NCI-H2227 (cell line): ENCODE results near the gene SRPK2.
"Not testable (repeated sequence)": the region's sequence is repeated elsewhere in the genome, so short reads cannot be mapped to it uniquely, and the experiment has no call there.

ENCODE experiments used
- DNase-seq: peaks from one replicate; lab custom pipeline; 2025; ENCODE audit not compliant: unreplicated experiment; lab: John Stamatoyannopoulos, UW

Gene SRPK2

DNA sequence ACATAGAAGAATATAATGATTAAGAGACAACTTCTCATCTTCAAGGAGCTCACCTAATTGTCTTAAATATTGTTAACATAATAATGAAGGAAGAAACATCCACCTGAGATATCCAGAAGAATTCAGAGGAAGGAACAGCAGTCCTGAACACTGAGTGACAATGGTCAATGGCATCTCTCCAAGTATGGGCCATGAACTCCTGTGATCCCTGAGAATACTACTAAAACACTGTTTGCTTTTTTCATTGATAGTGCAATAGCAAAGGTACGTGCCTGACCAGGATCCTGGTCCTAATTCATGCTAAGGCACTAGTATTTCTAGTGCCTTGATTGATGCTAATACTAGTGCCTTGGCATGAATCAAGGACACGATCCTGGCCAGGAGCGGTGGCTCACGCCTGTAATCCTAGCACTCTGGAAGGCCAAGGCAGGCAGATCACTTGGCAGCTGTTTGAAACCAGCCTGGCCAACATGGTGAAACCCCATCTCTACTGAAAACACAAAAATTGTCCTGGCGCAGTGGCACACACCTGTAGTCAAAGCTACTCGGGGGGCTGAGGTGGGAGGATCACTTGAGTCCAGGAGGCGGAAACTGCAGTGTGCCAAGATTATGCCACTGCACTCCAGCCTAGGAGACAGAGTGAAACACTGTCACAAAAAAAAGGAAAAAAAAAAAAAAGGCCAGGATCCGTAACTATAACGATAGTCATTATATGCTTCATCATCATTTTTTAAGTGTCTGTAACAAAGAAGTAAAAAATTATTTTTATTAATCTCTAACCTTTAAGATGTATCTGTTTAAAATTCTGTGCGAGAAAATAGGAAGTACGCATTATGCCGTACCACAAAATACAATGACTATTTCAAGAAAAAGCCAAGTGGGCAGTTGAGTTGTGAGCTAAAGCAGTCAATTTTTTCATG is 49.1 kb downstream of the SRPK2 start:
- DNase-seq: no peak

GRCh38 chr7:105337529-105337928 is 51.2 kb downstream of the SRPK2 start:
- no peak for DNase-seq

DNA sequence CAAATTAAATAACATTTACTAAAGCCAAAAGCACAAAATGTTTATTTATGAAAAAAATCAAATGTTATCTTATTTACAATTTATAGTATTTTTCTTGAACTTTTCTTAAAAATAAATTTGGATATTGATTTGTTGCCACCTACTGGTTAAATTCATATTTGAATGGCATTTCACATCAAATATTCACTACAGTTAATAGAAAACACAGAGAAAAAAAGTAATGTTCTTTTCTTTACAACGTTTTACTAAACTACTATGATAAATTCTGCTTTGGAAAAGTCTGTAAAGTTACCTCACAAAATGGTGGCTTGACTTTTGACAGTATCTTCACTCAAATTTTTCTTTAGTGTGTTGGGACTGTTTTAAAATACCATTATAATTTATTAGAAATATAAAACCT is 52.7 kb downstream of the SRPK2 start:
- no peak for DNase-seq

DNA sequence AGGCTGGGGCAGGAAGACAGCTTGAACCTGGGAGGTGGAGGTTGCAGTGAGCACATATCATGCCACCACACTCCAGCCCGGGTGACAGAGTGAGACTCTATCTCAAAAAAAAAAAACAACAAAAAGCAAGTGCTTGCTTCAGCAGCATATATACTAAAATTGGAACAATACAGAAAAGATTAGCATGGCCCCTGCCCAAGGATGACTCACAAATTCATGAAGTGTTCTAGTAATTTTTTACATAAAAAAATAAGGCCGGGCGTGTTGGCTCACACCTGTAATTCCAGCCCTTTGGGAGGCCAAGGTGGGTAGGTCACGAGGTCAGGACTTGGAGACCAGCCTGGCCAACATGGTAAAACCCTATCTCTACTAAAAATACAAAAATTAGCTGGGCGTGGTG is 56.1 kb downstream of the SRPK2 start:
- DNase-seq: not testable (repeated sequence)

DNA sequence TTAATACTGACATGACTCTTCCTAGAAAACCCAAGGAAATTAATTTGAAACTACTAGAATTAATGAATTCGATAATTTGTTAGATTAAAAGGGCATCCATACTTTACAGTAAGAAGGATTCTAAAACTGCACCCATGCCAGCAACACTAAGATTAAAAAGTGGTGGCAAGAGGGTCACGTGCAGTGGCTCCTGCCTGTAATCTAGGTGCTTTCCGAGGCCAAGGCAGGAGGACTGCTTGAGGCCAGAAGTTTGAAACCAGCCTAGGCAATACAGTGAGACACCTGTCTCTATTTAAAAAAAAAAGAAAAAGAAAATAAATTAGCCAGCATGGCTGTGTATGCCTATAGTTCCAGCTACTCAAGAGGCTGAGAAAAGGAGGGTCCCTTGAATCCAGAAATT is 58.2 kb downstream of the SRPK2 start:
- DNase-seq: no peak

DNA sequence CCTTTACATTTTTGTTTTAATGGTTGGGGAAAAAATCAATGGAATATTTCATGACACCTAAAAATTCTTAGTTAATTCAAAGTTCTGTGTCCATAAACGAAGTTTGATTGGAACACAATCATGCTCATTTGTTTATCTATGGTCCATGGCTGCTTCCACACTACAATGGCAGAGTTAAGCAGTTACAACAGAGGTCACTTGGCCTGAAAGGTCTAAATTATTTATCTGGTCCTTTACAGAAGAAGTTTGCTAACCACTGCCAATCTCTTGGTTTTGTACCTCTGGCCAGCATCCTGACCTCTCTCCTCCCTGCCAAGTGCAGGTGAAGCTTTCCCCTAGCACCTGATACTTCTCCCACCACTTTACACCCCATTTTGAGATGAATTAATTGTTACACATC is 61.5 kb downstream of the SRPK2 start:
- DNase-seq: no peak

- DNase-seq: no peak
Measured at GRCh38 chr7:105325216-105325904, 63.4 kb downstream of the SRPK2 start.

DNA sequence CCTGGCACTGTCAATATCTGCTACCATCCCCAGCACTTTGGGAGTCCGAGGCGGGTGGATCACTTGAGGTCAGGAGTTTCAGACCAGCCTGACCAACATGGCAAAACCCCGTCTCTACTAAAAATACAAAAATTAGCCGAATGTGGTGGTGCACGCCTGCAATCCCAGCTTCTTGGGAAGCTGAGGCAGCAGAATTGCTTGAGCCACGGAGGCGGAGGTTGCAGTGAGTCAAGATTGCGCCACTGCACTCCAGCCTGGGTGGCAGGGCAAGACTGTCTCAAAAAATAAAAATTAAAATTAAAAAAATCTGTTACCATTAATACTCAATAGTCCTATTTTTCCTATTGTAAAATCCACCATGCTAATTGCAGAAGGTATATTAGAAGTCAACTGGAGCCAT is 64.1 kb downstream of the SRPK2 start:
- DNase-seq: not testable (repeated sequence)

- no peak for DNase-seq
Measured at GRCh38 chr7:105323366-105323765, 65.4 kb downstream of the SRPK2 start.

- DNase-seq: no peak
Measured at GRCh38 chr7:105322655-105323277, 66.0 kb downstream of the SRPK2 start.

- no peak for DNase-seq
Measured at GRCh38 chr7:105321754-105322455, 66.8 kb downstream of the SRPK2 start.

DNA sequence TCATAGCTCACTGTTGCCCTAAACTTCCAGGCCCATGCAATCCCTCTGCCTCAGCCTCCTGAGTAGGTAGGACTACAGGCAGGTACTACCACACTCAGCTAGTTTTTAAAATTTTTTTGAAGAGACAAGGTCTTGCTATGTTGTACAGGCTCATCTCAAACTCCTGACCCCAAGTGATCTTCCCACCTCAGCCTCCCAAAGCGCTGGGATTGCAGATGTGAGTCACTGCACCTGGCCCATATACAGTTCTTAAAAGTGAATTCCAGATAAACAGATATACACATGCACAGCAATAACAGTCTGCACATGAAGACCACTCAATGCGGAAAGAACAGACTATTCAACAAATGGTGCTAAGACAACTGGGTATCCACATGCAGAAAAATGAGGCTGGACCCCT is 67.8 kb downstream of the SRPK2 start:
- DNase-seq: no peak

GRCh38 chr7:105319578-105319977 is 69.1 kb downstream of the SRPK2 start:
- DNase-seq: no peak

GRCh38 chr7:105316578-105317344 is 72.0 kb downstream of the SRPK2 start:
- no peak for DNase-seq

DNA sequence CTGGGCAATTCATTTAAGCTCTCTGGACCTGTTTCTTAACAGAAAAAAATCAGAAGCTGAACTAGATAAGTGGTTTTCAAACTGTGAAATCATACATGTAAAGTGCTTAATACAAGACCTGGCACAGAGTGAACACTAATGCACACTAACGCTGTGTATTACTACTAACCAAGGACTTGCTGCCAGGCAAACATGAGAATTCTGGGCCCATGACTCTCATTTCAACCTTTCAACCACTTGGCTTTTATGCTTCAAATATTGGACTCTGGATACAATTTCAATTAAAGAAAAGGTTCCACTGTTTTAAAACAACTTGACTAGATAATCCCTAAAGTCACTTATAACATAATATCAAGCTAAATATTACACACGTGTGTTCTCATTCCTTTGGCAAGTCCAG is 73.4 kb downstream of the SRPK2 start:
- DNase-seq: no peak

DNA sequence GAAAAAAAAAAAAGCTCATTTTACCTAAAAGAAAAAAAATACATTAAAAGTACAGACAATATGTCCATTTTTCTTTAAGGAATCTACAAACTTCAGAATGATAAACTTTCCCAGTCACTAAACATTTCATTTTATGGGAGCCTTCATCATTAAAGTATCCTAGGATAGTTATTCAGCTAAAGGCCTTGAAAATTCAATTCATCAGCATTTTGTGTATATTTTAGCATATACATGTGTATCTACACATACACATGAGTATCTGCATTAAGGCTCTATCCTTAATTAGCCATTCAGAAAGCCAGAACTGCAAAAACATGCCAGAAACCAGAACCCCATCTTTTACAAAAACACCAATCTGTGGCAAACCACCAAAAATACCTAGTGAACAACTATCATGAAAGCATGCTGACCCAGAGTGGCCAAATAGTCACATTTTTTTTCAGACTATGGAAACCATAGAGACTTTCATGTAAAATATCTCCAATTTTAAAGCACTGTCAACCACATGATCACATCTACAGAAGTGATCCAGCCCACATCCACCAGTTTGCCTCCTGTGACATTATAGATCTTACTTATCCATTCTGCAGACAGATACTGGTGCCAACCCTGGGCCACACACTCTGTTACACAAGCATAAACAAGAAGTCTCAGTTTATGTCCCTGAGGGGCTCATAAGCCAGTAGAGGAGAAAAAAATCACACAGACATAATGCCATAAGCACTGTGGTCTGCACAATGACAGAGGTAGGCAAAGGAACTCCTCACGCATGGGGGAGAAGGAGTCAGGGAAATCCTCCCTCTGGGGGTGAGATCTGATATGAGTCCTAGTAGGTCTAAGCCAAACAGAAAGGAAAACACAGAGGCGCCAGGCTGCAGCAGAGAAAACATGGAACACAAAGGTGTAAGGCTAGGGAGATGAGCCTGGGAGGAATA is 79.2 kb downstream of the SRPK2 start:
- no peak for DNase-seq

GRCh38 chr7:105307163-105307672 is 81.5 kb downstream of the SRPK2 start:
- no peak for DNase-seq

DNA sequence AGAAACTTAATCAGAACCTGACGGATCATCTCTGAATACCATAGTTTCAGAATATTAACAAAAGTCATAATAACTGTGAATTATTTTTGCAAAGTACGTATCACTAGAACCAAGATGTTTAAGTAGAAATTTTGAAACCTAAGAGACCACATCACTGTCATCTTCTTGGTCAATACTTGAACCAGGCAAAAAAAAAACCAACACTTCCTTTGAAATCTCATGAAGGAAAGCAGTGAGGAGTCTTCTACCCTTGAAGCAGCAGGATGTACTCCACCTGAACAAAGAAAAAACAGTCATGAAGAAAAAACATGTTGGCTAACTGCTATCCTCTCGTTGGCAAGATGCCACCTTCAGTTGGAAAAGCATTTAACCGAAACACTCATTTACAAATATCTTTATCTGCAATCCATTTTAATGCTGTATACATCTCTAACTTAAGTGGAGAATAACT is 82.4 kb downstream of the SRPK2 start:
- no peak for DNase-seq

- no peak for DNase-seq
Measured at GRCh38 chr7:105305633-105306032, 83.1 kb downstream of the SRPK2 start.
